AG09309 (cell line): ENCODE results near the gene SASH1.

Source experiments
- DNase-seq: peaks from one replicate; pipeline ENCODE4 v3.0.0-alpha.2; 2010; ENCODE audit warnings: low read depth
- H3K4me3 ChIP-seq: 2 replicates; pipeline ENCODE4 v1.5.1; 2011; ENCODE audit warnings: mild to moderate bottlenecking, low read depth, low read length, moderate library complexity; ENCODE audit not compliant: control insufficient read depth
- TF ChIP-seq, protein P1 (sequence below): IDR thresholded peaks from 2 replicates; pipeline ENCODE4 v1.5.1; 2011; ENCODE audit warnings: mild to moderate bottlenecking, low read depth, low read length, inconsistent platforms; ENCODE audit not compliant: insufficient read depth, control insufficient read depth; ENCODE audit errors: missing control alignments

Gene SASH1

GRCh38 chr6:148514091-148514845 lies 171.6 kb downstream of the SASH1 start:
- H3K4me3 ChIP-seq = peak overlapping the region; percentile 19

GRCh38 chr6:148516217-148516616 lies 173.6 kb downstream of the SASH1 start:
- DNase-seq = no peak
- TF ChIP-seq, protein P1, sequence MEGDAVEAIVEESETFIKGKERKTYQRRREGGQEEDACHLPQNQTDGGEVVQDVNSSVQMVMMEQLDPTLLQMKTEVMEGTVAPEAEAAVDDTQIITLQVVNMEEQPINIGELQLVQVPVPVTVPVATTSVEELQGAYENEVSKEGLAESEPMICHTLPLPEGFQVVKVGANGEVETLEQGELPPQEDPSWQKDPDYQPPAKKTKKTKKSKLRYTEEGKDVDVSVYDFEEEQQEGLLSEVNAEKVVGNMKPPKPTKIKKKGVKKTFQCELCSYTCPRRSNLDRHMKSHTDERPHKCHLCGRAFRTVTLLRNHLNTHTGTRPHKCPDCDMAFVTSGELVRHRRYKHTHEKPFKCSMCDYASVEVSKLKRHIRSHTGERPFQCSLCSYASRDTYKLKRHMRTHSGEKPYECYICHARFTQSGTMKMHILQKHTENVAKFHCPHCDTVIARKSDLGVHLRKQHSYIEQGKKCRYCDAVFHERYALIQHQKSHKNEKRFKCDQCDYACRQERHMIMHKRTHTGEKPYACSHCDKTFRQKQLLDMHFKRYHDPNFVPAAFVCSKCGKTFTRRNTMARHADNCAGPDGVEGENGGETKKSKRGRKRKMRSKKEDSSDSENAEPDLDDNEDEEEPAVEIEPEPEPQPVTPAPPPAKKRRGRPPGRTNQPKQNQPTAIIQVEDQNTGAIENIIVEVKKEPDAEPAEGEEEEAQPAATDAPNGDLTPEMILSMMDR = no peak
- no peak overlapping the region for H3K4me3 ChIP-seq

More at GRCh38 chr6:148514091-148514845, 171.6 kb downstream of the SASH1 start:
- TF ChIP-seq, protein P1 = no peak
- DNase-seq = no peak

GRCh38 chr6:148516617-148517016 lies 174.0 kb downstream of the SASH1 start:
- no peak for DNase-seq
- no peak overlapping the region for H3K4me3 ChIP-seq
- TF ChIP-seq, protein P1 = no peak

- no peak for DNase-seq
- no peak overlapping the region for H3K4me3 ChIP-seq
- TF ChIP-seq, protein P1 = no peak
Observed at GRCh38 chr6:148517470-148517869, 174.8 kb downstream of the SASH1 start.

- H3K4me3 ChIP-seq = no peak overlapping the region
- DNase-seq = no peak
- TF ChIP-seq, protein P1 = no peak
Observed at GRCh38 chr6:148518511-148519156, 176.0 kb downstream of the SASH1 start.

DNA sequence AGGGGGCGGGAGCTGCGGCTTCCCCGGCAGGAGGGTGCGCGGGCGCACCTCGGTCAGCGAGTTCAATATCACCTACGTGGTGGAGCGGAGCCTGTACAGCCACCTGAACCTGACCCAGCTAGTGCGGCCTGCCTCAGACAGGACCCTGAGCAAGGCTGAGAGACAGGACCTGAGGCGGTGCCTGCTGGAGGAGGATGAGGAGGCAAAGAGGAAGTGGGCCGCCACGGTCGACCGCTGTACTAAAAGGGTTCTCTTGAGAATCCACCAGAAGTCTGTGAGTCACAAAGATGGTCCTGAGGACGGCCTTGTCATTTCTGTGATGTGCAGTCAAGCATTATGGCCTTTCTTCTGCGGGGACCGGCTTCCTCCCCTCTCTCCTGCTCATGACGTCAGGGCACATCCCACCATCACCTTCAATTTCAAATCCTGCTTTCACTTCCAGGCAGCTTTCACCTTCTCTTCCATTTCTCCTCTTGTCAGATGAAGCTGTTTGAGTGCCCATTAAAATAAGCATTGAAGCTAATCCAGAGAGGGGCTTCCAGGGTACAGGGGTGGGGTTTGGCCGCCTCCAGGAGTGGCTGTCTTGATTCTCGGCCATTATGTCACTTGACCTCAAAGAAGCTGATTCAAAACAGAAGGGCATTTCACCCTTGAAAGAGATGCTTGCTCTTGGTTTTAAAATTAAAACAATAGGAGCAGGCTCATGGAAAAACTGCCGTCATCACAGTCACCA lies 177.6 kb downstream of the SASH1 start:
- no peak for DNase-seq
- no peak overlapping the region for H3K4me3 ChIP-seq
- TF ChIP-seq, protein P1 = no peak
